Colon (tissue), 2 donors: ENCODE measurements around the gene AP3S1.
"Not testable (repeated sequence)": the region's sequence is repeated elsewhere in the genome, so short reads cannot be mapped to it uniquely, and the experiment has no call there.

ENCODE experiments used
- FAIRE-seq: peaks from 2 replicates; lab custom pipeline; 2012; peaks lifted over from hg19 to GRCh38; lab: Jason Lieb, UNC
- donor health status: control.
- donor health status: control.

The AP3S1 gene

DNA sequence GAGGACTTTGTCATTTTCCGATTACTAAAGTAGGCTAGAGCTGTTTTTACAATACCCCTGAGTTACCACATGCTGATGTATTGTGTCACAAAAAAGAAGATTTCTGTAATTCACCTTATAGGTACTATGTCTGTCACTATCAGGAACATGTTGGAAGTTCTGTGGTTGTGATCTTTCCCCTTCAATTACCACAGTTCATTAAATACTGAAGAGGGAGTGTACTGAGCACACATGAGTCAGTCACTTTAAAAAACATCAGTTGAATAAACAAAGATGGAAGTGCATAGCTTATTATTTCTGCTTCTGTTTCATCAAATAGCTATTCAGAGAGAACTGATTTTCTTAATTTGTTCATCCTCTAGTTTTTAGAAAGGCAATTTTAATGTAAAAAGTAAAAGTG lies 31.7 kb downstream of the AP3S1 start:
- no peak for FAIRE-seq

- no peak for FAIRE-seq
Observed at GRCh38 chr5:115875447-115875846, 33.7 kb downstream of the AP3S1 start.

GRCh38 chr5:115877342-115877741 lies 35.6 kb downstream of the AP3S1 start:
- FAIRE-seq, result not testable (repeated sequence)

GRCh38 chr5:115882434-115882833 lies 40.7 kb downstream of the AP3S1 start:
- not testable (repeated sequence) for FAIRE-seq

DNA sequence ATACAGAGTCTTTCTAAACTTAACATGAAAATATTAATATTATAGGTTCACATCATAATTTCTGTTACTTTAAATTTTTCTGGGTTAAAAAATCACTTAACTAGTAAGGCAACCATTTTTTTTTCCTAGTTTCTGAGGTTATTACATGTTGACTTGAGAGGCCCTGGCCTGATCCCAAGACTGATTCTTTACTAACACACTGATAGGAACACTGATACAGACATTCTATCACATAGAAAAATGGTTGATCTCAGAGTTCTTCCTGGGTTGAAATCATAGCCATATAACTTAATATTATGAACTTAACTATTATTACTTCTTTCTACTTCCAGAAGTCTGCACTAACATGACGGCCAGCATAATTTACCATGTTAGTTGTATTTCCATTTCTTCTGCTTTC lies 43.0 kb downstream of the AP3S1 start:
- FAIRE-seq, result no peak

GRCh38 chr5:115885208-115885607 lies 43.5 kb downstream of the AP3S1 start:
- FAIRE-seq, result not testable (repeated sequence)

DNA sequence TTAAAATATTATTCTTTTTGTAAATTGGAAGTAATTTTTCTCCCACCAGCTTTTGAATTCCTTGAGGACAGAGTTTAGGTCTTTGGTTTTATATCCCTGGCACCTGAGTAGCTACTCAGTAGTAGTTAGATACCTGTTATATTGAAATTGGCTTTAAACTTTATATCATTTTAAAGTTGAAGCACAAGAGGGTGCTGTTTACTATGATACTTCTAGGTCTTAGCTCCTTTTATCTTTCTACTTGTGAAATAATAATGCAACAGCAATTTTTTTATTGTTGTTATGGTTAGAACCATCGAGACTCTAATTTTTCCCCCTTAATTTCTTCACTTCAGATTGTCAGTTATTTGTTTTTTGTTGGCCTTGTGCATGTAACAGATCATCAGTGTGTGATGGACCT lies 46.3 kb downstream of the AP3S1 start:
- no peak for FAIRE-seq

DNA sequence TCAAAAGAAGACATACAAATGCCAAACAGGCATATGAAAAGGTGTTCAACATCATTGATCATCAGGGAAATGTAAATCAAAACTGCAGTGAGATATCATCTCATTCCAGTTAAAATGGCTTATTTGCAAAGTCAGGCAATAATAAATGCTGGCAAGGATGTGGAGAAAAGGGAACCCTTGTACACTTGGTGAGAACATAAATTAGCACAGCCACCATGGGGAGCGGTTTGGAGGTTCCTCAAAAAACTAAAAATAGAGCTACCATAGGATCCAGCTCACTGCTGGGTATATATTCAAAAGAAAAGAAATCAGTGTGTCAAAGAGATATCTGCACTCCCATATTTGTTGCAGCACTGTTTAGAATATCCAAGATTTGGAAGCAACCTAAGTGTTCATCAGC lies 50.3 kb downstream of the AP3S1 start:
- no peak for FAIRE-seq

- FAIRE-seq, result no peak
Observed at GRCh38 chr5:115894342-115894741, 52.6 kb downstream of the AP3S1 start.

- no peak for FAIRE-seq
Observed at GRCh38 chr5:115895821-115896220, 54.1 kb downstream of the AP3S1 start.

DNA sequence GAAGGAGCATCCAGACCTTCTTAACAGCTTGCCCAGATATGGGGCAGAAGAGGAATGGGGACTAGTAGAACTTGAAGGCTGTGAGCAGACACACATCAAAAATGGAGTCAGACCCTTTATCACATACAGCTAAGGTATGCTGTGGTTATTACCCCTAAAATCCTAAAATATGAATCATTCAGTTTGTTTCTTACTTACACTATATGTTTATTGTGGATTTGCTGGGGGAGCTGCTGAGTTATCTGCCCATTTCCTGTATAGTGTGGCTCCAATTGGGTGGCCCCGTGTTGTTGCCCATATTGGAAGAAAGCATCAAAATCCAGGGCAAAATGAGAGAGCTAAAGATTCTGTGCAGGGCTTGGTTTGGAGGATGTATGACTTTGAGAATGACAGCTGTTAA lies 56.9 kb downstream of the AP3S1 start:
- no peak for FAIRE-seq

DNA sequence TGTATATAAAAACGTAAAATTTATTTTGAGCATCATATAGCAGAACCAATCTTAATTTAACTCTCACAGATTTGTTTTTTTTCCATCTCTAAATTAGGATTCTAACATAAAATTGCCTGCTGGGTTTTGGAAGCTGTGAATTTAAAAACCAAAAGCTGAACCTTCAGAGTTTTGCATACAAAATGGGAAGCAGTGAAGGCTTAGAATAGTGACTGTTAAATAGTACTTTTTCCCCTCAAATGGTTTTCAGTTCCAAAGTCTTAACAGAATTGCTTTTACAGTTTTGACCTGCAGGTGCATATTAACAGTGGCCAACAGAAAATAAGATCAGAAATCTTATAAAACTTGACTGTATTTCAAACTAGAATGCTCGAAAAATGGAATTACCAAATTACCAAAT lies 65.4 kb downstream of the AP3S1 start:
- no peak for FAIRE-seq

- peak; percentile 97 for FAIRE-seq
Observed at GRCh38 chr5:115913623-115914400, 72.1 kb downstream of the AP3S1 start.

DNA sequence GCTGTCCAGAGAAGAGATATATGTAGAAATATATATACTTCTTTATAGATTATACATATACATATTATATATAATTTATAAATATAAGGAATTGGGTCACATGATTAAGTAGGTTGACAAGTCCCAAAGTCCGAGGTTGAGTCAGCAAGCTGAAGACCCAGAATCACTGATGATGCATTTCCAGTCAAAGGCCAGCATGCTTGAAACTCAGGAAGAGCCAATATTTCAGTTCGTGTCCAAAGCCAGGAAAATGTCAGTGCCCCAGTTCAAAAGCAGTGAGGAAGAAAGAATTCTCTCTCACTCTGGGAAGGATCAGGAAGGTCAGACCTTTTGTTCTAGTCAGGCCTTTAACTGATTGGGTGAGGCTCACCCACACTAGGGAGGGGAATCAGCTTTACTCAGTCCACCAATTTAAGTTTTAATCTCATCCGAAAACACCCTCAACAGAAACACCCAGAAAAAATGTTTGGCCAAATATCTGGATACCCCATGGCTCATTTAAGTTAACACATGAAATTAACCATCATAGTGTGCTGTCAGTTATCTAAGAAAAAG lies 78.5 kb downstream of the AP3S1 start:
- FAIRE-seq, result no peak

GRCh38 chr5:115928578-115929407 lies 87.1 kb downstream of the AP3S1 start:
- not testable (repeated sequence) for FAIRE-seq

GRCh38 chr5:115930171-115930570 lies 88.4 kb downstream of the AP3S1 start:
- FAIRE-seq, result not testable (repeated sequence)

DNA sequence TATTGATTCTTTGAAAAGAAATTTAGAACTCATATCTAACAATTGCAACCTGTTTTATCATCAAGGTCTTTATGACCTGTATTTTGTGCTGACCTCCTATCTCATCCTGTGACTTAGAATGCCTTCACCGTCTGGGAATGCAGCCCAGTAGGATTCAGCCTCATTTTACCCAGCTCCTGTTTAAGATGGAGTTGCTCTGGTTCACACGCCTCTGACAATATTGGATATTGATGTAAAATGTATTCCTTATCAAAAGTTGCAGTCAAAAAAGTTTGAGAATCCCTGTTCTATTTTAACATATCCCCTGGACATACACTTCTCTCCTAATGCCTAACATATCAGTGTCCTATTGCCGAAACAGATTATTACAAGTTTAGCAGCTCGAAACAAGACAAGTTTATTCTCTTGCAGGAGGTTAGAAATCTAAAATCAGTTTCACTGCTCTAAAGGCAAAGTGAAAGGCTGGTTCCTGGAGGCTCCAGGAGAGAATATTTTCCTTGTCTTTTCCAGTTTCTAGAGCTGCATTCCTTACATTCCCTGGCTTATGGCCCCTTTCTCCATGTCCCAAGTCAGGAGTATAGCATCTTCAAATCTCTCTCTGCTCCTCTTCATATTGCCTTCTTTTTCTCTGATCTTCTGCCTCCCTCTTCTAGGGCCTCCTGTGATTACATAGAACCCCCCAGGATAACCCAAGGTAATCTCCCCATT lies 89.0 kb downstream of the AP3S1 start:
- no peak for FAIRE-seq

GRCh38 chr5:115932991-115933390 lies 91.3 kb downstream of the AP3S1 start:
- no peak for FAIRE-seq

- FAIRE-seq, result no peak
Observed at GRCh38 chr5:115934388-115934974, 92.7 kb downstream of the AP3S1 start.

GRCh38 chr5:115936031-115936430 lies 94.3 kb downstream of the AP3S1 start:
- FAIRE-seq, result no peak

GRCh38 chr5:115939059-115939458 lies 97.3 kb downstream of the AP3S1 start:
- FAIRE-seq, result no peak
